GM23248 (cell line): Measurements from ENCODE around the gene DENND1A.

ENCODE experiments used
- EZH2 ChIP-seq: fragments of 200-600 bp; sonication (generic); IDR thresholded peaks from 2 replicates; pipeline ENCODE4 v1.6.1; 2018; ENCODE audit warnings: antibody characterized with exemption, mild to moderate bottlenecking; ENCODE audit not compliant: insufficient read depth, poor library complexity, severe bottlenecking
- EZH2phosphoT487 ChIP-seq: fragments of 200-600 bp; sonication (generic); IDR thresholded peaks from 2 replicates; pipeline ENCODE4 v1.6.1; 2018; ENCODE audit warnings: antibody characterized with exemption, moderate library complexity, mild to moderate bottlenecking, low read depth; ENCODE audit not compliant: insufficient read depth

- TF ChIP-seq EZH2 (no peak), EZH2phosphoT487 (no peak)
Observed at GRCh38 chr9:123420592-123421111, 509.3 kb downstream of the DENND1A start.
